ENCODE measurements around the gene L3MBTL4. TPM values are rescaled to one million over a fixed set of nuclear protein-coding genes. Genes with fewer than 3 reads are reported as not detected.

The L3MBTL4 gene
- total and polyA plus RNA-seq, 10 of the 15 experiments (the other 5 are each of a cell fraction or from before 2014, with no cell fraction given): 1.3 to 8.7 (median 3.8) TPM

DNA sequence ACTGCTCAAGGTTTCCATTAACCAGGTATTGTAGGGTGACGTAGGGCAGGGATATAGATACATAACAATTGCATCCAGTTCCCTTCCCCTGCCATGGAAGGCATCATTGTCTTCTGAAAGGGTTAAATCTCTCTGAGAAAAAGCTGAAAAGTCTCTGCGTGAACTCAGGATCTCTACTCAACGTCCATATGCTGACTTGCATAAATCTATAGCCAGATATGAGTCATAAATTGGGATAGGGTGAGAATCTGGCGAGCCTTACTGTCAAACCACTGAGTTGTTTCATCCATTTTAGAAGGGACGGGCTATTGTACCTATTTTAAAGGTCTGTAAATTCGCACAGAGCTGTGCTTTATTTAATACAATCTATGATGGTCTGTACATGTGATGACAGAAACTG lies 258.3 kb downstream of the L3MBTL4 start (continued):
- TF ChIP-seq, protein P1, sequence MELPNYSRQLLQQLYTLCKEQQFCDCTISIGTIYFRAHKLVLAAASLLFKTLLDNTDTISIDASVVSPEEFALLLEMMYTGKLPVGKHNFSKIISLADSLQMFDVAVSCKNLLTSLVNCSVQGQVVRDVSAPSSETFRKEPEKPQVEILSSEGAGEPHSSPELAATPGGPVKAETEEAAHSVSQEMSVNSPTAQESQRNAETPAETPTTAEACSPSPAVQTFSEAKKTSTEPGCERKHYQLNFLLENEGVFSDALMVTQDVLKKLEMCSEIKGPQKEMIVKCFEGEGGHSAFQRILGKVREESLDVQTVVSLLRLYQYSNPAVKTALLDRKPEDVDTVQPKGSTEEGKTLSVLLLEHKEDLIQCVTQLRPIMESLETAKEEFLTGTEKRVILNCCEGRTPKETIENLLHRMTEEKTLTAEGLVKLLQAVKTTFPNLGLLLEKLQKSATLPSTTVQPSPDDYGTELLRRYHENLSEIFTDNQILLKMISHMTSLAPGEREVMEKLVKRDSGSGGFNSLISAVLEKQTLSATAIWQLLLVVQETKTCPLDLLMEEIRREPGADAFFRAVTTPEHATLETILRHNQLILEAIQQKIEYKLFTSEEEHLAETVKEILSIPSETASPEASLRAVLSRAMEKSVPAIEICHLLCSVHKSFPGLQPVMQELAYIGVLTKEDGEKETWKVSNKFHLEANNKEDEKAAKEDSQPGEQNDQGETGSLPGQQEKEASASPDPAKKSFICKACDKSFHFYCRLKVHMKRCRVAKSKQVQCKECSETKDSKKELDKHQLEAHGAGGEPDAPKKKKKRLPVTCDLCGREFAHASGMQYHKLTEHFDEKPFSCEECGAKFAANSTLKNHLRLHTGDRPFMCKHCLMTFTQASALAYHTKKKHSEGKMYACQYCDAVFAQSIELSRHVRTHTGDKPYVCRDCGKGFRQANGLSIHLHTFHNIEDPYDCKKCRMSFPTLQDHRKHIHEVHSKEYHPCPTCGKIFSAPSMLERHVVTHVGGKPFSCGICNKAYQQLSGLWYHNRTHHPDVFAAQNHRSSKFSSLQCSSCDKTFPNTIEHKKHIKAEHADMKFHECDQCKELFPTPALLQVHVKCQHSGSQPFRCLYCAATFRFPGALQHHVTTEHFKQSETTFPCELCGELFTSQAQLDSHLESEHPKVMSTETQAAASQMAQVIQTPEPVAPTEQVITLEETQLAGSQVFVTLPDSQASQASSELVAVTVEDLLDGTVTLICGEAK (IDR thresholded peaks at IDR 0.05; ENCODE audit: borderline replicate concordance): no peak
- TF ChIP-seq ESRRA (IDR thresholded peaks at IDR 0.05; ENCODE audit: low read length): no peak

DNA sequence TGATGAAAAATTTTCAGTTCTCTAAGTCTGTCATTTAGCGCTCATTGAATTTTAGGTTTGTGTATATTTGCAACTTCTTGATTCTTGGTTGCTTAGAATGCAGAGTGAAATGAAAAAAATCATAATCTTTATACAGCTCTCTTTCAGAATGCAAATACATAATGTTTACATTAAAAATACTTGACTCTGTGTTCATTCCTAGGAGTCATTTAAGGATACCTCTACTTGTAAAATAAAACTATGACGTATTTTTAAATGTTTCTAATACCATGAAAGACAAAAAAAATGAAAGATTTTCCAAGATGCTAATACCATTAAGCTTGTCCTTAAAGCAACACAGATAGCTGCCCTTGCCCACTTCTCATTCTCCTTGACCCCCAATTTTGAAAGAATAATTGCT lies 259.0 kb downstream of the L3MBTL4 start:
- Histone ChIP-seq H3K36me3 (ENCODE audit: control insufficient read depth in 2 of 2, insufficient read depth in 2 of 2, low read length in 1 of 2) (no peaks in the 10 kb centered on the region), H3K4me2 (ENCODE audit: control insufficient read depth, insufficient read depth) (no peak overlapping the region), H3K27me3 (replicated peaks in 1 of 2; ENCODE audit: control insufficient read depth in 2 of 2, insufficient read depth in 2 of 2, low read length in 1 of 2) (no peaks in the 10 kb centered on the region), H3K9ac (ENCODE audit: control insufficient read depth, insufficient read depth, low read length) (no peak overlapping the region), H3K27ac (ENCODE audit: control insufficient read depth, insufficient read depth) (no peak overlapping the region), H3K79me2 (ENCODE audit: control insufficient read depth, insufficient read depth, low read length) (no peaks in the 10 kb centered on the region), H3K9me3 (replicated peaks; ENCODE audit: control insufficient read depth, insufficient read depth, low read length) (no peaks in the 10 kb centered on the region; the same call in 2 of the 3 replicates), H4K20me1 (ENCODE audit: control insufficient read depth, insufficient read depth) (no peaks in the 10 kb centered on the region), H3K4me1 (ENCODE audit: control insufficient read depth, insufficient read depth, low read length) (no peaks in the 10 kb centered on the region), H2AFZ (ENCODE audit: control insufficient read depth, low read depth, low read length) (no peak overlapping the region), H3K4me3 (no peak overlapping the region)
- TF ChIP-seq PAX8 (IDR thresholded peaks at IDR 0.05) (no peak), NFIC (IDR thresholded peaks at IDR 0.05; ENCODE audit: low read depth, low read length) (no peak), SMARCA5 (IDR thresholded peaks at IDR 0.05) (no peak), POLR2AphosphoS5 (IDR thresholded peaks at IDR 0.05; ENCODE audit: low read length) (no peak), MYB (IDR thresholded peaks at IDR 0.05; ENCODE audit: borderline replicate concordance, low read depth, low read length) (no peak)
- TF ChIP-seq, protein P2, sequence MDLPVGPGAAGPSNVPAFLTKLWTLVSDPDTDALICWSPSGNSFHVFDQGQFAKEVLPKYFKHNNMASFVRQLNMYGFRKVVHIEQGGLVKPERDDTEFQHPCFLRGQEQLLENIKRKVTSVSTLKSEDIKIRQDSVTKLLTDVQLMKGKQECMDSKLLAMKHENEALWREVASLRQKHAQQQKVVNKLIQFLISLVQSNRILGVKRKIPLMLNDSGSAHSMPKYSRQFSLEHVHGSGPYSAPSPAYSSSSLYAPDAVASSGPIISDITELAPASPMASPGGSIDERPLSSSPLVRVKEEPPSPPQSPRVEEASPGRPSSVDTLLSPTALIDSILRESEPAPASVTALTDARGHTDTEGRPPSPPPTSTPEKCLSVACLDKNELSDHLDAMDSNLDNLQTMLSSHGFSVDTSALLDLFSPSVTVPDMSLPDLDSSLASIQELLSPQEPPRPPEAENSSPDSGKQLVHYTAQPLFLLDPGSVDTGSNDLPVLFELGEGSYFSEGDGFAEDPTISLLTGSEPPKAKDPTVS (IDR thresholded peaks at IDR 0.05; ENCODE audit: low read depth, low read length): no peak
- TF ChIP-seq, protein P3, sequence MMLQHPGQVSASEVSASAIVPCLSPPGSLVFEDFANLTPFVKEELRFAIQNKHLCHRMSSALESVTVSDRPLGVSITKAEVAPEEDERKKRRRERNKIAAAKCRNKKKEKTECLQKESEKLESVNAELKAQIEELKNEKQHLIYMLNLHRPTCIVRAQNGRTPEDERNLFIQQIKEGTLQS (IDR thresholded peaks at IDR 0.05; ENCODE audit: borderline replicate concordance, extremely low read depth, low read depth, low read length): no peak
- no peak for DNase-seq (ENCODE audit: low read depth, low spot score)
- POLR2A ChIA-PET: no interaction called here
- BruUV-seq (replicated peaks): no TSS peak
- in situ Hi-C loops (cut with MboI): no loop called here
- CTCF ChIA-PET: no interaction called here
- ATAC-seq: no peak
- WGBS (ENCODE audit: insufficient coverage, insufficient replicate concordance, low lambda C conversion rate, missing lambda C conversion rate): 22% methylated on average over 2 of the region's 2 CpGs
- SMC1A ChIA-PET (ENCODE audit: uncharacterized antibody, unreplicated experiment): no interaction called here
- FAIRE-seq: no peak
- intact Hi-C loops (cut with micrococcal nuclease; ENCODE audit: unreplicated experiment): no loop called here
- RAD21 ChIA-PET (ENCODE audit: unreplicated experiment): no interaction called here
